RWPE2 (cell line): ENCODE measurements around the gene MALRD1.

Source experiments
- ATAC-seq: fragments of 200-7000 bp; cut with Tn5 transposase; 3 replicates; pipeline ENCODE4 v1.9.1; 2021; ENCODE audit warnings: low read depth
- DNase-seq: peaks from one replicate; pipeline ENCODE4 v3.0.0-alpha.2; 2020; ENCODE audit warnings: low spot score
- H3K27ac ChIP-seq: fragments of 450-650 bp; 2 replicates; pipeline ENCODE4 v1.5.1; 2017; ENCODE audit warnings: mild to moderate bottlenecking; ENCODE audit not compliant: poor library complexity, severe bottlenecking
- H3K27me3 ChIP-seq: fragments of 250-450 bp; sonication (Bioruptor Pico); 2 replicates; pipeline ENCODE4 v1.5.1; 2021; ENCODE audit warnings: mild to moderate bottlenecking, moderate library complexity; ENCODE audit not compliant: insufficient read depth, poor library complexity, severe bottlenecking
- H3K36me3 ChIP-seq: fragments of 250-450 bp; sonication (Bioruptor Pico); 2 replicates; pipeline ENCODE4 v1.5.1; 2020; ENCODE audit warnings: low read depth, mild to moderate bottlenecking, moderate library complexity
- H3K4me1 ChIP-seq: fragments of 250-450 bp; sonication (Bioruptor Pico); 2 replicates; pipeline ENCODE4 v1.5.1; 2021; ENCODE audit warnings: mild to moderate bottlenecking, moderate library complexity; ENCODE audit not compliant: insufficient read depth, poor library complexity, severe bottlenecking
- H3K4me3 ChIP-seq: fragments of 250-450 bp; sonication (Bioruptor Pico); 2 replicates; pipeline ENCODE4 v1.5.1; 2021; ENCODE audit warnings: mild to moderate bottlenecking, moderate library complexity; ENCODE audit not compliant: severe bottlenecking
- H3K9me3 ChIP-seq: fragments of 250-450 bp; sonication (Bioruptor Pico); 2 replicates; pipeline ENCODE4 v1.5.1; 2021; ENCODE audit warnings: mild to moderate bottlenecking, moderate library complexity; ENCODE audit not compliant: severe bottlenecking
- TF ChIP-seq, protein P1 (sequence below): fragments of 450-650 bp; IDR thresholded peaks from one replicate; pipeline ENCODE4 v1.5.1; 2017; ENCODE audit warnings: mild to moderate bottlenecking, moderate library complexity; ENCODE audit not compliant: poor library complexity, severe bottlenecking

The MALRD1 gene

DNA sequence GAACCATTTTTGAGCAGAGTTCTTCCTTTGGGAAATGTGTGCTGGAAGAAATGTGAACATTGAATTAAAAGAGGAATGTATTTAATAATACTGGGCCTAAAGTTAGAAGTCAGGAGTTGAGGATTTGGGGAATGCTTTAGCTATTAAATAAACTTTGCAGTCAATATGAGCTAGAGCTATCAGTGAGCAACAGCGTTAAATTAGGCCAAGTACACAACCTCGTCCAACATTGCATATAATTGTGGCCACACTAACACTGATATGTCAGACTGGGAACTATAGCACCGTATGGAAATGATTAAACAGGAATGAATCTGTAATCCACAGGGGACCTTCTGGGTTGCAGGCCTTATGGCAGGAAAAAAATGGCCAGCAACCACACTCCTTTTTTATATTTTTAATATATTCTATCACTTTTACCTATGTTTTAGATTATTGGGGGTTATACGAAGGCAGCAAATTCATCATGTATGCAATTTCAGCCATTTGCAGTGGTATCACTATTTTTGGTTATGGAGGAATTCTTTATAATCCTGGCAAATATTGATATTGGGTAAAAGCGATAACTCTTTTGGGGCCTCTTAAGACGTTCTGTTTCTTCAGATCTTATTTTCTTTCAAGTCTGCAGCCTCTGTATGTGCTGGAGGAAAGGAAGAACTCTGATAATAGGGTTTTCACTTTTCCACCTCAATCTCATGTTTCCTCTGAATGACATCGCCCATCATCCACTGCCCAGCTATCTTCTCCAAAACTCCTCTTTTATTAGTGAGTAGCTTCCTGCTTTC, 531.4 kb downstream of the MALRD1 start:
- Histone ChIP-seq H3K4me1 (no peaks in the 10 kb centered on the region), H3K4me3 (no peak overlapping the region), H3K9me3 (no peaks in the 10 kb centered on the region), H3K27ac (no peak overlapping the region), H3K36me3 (no peaks in the 10 kb centered on the region), H3K27me3 (no peaks in the 10 kb centered on the region)
- DNase-seq (no peak), ATAC-seq (no peak)
- TF ChIP-seq, protein P1, sequence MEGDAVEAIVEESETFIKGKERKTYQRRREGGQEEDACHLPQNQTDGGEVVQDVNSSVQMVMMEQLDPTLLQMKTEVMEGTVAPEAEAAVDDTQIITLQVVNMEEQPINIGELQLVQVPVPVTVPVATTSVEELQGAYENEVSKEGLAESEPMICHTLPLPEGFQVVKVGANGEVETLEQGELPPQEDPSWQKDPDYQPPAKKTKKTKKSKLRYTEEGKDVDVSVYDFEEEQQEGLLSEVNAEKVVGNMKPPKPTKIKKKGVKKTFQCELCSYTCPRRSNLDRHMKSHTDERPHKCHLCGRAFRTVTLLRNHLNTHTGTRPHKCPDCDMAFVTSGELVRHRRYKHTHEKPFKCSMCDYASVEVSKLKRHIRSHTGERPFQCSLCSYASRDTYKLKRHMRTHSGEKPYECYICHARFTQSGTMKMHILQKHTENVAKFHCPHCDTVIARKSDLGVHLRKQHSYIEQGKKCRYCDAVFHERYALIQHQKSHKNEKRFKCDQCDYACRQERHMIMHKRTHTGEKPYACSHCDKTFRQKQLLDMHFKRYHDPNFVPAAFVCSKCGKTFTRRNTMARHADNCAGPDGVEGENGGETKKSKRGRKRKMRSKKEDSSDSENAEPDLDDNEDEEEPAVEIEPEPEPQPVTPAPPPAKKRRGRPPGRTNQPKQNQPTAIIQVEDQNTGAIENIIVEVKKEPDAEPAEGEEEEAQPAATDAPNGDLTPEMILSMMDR = no peak

DNA sequence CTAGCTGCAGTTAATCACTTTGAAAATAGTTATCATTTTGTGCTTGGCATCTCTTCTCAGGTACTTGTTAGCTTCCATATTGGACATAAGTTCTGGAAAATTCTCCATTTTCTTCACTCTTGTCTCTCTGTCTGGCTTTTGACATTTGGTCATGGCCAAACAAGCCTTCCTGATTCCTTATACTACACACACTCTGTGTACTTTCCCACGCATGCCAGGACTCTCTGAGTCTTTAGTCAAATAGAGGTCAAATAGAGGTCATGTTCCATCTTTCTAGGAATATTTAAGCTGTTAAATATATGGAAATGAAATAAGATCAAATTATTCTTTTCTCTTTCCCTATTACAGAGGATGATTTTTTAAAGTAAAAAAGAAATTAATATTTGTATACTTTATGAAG, 532.1 kb downstream of the MALRD1 start:
- TF ChIP-seq, protein P1 = no peak
- ATAC-seq (no peak), DNase-seq (no peak)
- Histone ChIP-seq H3K27me3 (no peaks in the 10 kb centered on the region), H3K27ac (no peak overlapping the region), H3K4me1 (no peaks in the 10 kb centered on the region), H3K4me3 (no peak overlapping the region), H3K36me3 (no peaks in the 10 kb centered on the region), H3K9me3 (no peaks in the 10 kb centered on the region)

DNA sequence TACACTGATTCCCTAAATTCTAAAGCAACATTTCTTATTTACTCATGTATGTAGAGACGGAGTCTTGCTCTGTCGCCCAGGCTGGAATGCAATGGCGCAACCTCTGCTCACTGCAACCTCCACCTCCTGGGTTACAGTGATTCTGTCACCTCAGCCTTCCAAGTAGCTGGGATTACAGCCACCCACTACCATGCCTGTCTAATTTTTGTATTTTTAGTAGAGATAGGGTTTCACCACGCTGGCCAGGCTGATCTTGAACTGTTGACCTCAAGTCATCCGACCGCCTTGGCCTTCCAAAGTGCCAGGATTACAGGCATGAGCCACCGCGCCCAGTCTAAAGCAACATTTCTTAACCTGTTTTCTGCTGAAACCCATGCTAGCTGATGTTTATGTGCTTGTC, 540.0 kb downstream of the MALRD1 start:
- H3K27ac ChIP-seq = no peak overlapping the region
- peaks cover 7% of the 10 kb centered on the region for H3K4me1 ChIP-seq
- no peaks in the 10 kb centered on the region for H3K9me3 ChIP-seq
- DNase-seq = no peak
- no peak overlapping the region for H3K4me3 ChIP-seq
- no peak for ATAC-seq
- H3K36me3 ChIP-seq = no peaks in the 10 kb centered on the region
- TF ChIP-seq, protein P1 = no peak
- no peaks in the 10 kb centered on the region for H3K27me3 ChIP-seq

DNA sequence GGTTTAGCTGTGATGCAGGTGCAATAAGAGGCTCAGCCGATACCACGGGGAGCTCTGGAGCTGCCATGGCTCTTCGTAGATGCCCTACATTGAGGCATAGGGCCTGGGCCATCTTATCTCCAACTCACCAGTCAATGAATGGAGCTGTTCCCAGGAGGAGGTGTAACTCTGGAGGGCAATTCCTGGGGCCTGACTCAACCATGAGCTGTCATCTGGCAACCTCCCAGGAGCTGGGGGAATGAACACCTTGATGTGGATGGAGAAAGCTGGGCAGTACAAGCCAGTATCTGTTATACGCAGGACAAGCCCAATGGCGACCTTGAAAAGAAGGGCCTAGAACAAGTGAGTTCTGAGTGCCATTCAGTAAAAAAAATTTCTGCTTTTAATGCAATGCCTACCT, 543.7 kb downstream of the MALRD1 start:
- ATAC-seq = peak; percentile 99

More for the DNA sequence above, 543.7 kb downstream of the MALRD1 start:
- Histone ChIP-seq H3K36me3 (no peaks in the 10 kb centered on the region), H3K4me1 (peaks cover 7% of the 10 kb centered on the region), H3K4me3 (no peak overlapping the region), H3K27me3 (no peaks in the 10 kb centered on the region), H3K27ac (no peak overlapping the region), H3K9me3 (no peaks in the 10 kb centered on the region)
- peak; percentile 80 for DNase-seq
- TF ChIP-seq, protein P1 = no peak
